GM12875 (cell line): ENCODE results near the gene WT1.
A peak's percentile ranks its signal among the peaks of the same experiment; 100 is the strongest.

Source experiments
- H3K4me3 ChIP-seq: one replicate; pipeline ENCODE4 v1.5.1; 2011; ENCODE audit warnings: low read depth, low read length, control low read depth
- CTCF ChIP-seq: IDR thresholded peaks from 2 replicates; pipeline ENCODE4 v1.5.1; 2011; ENCODE audit warnings: low read depth, mild to moderate bottlenecking, control low read depth, inconsistent platforms, low read length, moderate library complexity, borderline replicate concordance; ENCODE audit not compliant: insufficient read depth

WT1 gene

GRCh38 chr11:32448232-32448631, 12.9 kb upstream of the WT1 start:
- H3K4me3 ChIP-seq = no peak overlapping the region
- TF ChIP-seq CTCF = 0 out of 2 replicates have a peak, but pooled peaks have one; percentile 17

DNA sequence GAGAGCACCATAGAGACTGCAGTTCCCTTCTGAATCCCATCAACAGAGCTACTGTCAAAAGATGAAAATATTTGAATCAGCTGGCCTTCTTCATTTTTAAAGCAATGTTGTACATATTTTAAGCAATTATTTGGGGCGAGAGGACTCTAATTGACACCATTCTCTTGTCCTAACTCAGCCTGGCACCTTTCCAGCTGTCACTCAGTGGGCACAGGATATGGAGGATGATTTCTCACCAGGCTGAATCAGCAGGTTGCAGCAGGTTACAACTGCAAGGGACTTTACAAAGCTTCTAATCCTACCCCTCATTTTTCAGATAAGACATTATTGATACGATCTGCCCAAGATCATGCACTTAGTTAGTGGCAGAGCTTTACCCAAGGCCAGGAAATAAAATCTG, 11.9 kb upstream of the WT1 start:
- H3K4me3 ChIP-seq = no peak overlapping the region
- TF ChIP-seq CTCF = no peak

- TF ChIP-seq CTCF = no peak
- no peak overlapping the region for H3K4me3 ChIP-seq
Observed at GRCh38 chr11:32446227-32446626, 10.9 kb upstream of the WT1 start.

DNA sequence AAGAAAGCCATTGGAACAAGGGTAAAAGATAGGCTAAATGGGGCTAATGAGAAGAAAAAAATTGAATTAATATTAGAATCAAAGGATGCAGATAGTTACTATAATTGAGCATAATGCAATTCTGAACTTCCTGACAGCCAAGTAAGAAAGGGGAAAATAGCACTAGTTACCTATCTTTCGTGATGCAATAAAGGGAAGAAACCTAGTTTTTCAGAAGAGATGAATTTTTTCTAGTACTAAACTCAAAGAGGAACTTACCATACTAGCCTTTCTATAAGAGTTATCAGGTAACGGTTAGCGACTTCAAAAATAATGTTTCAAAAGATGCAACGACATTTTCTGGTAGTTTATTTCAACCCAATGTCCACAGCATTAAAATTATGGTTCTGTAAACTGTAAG, 8.8 kb upstream of the WT1 start:
- no peak for TF ChIP-seq CTCF

DNA sequence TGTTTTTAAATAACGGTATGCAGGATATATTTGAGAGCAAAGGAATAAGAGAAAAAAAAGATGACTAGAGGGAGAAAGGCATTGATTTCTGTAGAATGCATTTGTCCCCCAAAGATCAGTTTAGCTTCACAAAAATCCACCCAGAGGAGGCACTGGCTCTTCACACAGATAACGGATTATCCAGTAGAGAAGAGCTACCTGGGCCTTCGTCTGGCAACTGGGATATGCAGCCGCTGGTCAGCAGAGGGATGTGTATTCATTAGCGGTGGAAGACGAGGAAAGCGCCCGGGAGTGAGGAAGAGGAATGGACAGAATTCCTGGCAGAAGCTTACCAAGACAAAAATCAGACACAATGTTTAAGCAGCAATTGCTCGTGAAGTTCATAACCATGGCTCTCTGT, 5.6 kb upstream of the WT1 start:
- H3K4me3 ChIP-seq = no peak overlapping the region
- TF ChIP-seq CTCF = no peak

More for the DNA sequence above, 8.8 kb upstream of the WT1 start:
- H3K4me3 ChIP-seq = no peak overlapping the region

GRCh38 chr11:32440312-32440908, 5.1 kb upstream of the WT1 start:
- TF ChIP-seq CTCF = no peak
- H3K4me3 ChIP-seq = no peak overlapping the region

- TF ChIP-seq CTCF = no peak
- H3K4me3 ChIP-seq = no peak overlapping the region
Observed at GRCh38 chr11:32439501-32440210, 4.3 kb upstream of the WT1 start.
